EH (cell line): Measurements from ENCODE around the gene MAPK8IP2.
A peak's percentile ranks its signal among the peaks of the same experiment; 100 is the strongest.
"Not testable (repeated sequence)": the region's sequence is repeated elsewhere in the genome, so short reads cannot be mapped to it uniquely, and the experiment has no call there.

Experiments
- DNase-seq: peaks from one replicate; pipeline ENCODE4 v3.0.0-alpha.2; 2015; ENCODE audit warnings: low read depth

MAPK8IP2 gene

GRCh38 chr22:50599816-50600455 is 657 bp upstream of the MAPK8IP2 start:
- peak; percentile 41 for DNase-seq

DNA sequence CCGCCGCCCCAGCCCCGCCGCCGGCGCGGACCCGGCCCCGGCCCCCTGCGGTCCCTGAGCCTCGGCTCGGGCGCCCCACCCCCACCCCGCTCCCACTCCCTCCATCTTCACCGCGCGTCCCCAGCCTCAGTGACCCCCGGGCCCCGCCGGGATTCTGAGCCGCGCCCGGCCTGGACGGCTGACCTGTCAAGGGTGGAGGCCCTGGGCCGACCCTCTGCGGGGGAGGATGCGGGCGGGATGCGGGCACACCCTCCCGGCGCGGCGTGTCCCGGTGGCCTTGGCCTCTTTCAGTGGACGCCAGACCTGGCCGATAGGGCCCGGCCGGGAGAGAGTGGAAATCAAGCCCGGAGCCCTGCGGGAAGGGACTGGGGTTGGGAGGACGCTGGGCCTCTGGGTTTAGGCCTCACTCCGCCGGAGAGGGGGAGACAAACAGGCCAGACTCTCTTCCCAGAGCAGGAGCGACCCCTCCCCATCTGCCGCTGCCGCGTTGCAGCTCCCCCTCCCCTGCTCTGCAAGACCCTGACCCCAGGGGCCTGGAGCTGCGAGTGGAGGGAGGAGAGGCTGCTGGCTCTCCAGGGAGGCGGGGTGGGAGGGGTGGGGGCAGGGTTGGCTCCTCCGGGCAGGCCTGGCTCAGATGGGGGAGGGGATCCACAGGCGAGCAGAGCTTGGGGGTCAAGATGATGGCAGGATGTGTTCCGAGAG is 525 bp downstream of the MAPK8IP2 start:
- no peak for DNase-seq

GRCh38 chr22:50601669-50602337 is 1.2 kb downstream of the MAPK8IP2 start:
- no peak for DNase-seq

DNA sequence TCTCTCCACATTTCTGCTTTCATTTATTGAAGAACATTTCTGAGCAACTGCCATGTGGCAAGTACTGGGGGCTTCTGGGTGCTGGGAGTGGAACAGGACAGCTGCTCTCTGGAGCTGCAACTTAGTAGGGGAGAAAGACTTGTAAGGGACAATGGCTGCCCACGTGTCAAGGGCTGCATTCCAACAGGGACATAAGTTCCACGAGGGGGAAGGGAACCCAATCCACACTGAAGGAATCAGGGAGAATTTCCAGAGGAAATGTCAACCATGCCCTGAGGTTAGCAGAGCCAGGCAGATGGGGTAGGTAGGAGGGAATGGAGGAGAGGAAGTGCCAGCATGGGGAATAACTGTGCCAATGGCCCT is 1.7 kb downstream of the MAPK8IP2 start:
- no peak for DNase-seq

DNA sequence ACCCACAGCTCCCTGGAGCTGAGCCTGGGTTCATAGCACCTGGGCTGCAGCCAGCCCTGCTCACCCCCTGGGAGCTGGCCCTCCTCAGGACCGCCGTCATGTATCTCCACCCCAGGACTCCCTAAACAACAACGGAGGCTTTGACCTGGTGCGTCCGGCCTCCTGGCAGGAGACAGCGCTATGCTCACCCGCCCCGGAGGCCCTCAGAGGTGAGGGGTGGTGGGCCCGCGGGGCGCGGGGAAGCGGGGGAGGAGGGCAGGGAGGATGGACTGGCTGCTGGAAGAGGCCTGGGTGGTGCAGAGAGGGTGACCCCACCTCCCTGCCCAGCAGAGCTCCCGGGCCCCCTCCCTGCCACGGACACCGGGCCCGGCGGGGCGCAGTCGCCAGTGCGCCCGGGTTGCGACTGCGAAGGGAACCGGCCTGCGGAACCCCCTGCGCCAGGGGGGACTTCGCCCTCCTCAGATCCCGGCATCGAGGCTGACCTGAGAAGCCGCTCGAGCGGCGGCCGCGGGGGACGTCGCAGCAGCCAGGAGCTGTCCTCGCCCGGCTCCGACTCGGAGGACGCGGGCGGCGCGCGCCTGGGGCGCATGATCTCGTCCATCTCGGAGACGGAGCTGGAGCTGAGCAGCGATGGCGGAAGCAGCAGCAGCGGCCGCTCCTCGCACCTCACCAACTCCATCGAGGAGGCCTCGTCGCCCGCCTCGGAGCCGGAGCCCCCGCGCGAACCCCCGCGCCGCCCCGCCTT is 3.1 kb downstream of the MAPK8IP2 start:
- DNase-seq, result no peak

- DNase-seq, result no peak
Observed at GRCh38 chr22:50604256-50605001, 3.8 kb downstream of the MAPK8IP2 start.

DNA sequence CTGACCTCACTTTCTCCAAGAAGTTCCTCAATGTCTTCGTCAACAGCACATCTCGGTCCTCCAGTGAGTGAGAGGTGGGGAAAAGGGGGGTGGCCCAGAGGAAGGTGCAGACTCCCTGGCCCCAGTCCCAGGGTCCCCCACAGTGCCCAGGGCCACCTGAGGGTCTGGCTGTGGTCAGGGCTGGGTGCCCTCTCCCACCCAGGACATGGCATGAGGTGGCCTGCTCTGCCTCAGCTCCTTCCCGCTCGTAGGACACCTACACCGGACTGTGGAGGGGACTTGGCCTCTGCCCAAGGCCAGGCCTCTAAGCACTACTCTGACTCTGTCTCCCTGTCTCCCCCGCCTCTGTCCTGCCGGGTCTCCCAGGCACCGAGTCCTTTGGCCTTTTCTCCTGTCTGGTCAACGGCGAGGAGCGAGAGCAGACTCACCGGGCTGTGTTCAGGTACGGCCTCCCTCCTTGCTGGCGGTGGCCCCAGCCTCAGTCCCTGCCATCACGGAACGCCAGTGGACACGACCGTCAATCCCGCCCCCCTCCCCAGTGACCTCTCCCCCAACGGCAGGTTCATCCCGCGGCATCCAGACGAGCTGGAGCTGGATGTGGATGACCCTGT is 4.5 kb downstream of the MAPK8IP2 start:
- DNase-seq, result no peak

GRCh38 chr22:50605613-50606074 is 5.1 kb downstream of the MAPK8IP2 start:
- DNase-seq, result no peak

DNA sequence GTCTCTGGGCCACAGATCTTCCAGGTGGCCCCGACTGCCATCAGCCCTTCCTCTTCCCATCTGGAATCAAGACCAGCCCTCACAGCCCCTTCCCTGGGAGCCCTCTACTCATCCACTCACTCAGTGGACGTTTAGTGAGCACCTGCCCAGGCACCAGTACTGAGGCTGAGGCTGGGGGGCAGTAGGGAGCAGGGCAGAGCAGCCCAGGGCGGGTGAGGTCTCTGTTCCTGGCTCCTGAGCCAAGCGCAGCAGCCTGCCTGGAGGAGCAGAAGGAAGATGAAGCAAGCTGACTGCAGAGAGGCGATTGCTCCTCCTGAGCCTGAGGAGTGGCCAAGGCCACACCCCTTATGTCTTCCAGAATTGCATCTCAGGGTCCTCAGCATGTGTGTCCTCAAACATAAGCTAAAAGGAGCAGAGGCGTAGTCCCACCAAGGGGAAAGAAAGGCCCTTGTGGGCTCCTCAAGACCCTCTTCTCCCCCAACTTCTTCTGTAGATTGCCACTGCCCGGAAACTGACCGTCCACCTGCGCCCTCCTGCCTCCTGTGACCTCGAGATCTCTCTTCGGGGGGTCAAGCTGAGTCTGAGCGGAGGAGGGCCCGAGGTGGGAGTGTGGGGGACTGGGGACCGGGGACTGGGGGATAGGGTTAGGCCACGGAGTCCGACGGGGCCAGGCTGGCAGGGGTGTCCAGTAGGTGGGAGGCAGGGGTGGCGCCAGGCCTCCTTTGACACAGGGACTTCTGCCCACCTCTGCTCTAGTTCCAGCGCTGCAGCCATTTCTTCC is 5.8 kb downstream of the MAPK8IP2 start:
- no peak for DNase-seq

DNA sequence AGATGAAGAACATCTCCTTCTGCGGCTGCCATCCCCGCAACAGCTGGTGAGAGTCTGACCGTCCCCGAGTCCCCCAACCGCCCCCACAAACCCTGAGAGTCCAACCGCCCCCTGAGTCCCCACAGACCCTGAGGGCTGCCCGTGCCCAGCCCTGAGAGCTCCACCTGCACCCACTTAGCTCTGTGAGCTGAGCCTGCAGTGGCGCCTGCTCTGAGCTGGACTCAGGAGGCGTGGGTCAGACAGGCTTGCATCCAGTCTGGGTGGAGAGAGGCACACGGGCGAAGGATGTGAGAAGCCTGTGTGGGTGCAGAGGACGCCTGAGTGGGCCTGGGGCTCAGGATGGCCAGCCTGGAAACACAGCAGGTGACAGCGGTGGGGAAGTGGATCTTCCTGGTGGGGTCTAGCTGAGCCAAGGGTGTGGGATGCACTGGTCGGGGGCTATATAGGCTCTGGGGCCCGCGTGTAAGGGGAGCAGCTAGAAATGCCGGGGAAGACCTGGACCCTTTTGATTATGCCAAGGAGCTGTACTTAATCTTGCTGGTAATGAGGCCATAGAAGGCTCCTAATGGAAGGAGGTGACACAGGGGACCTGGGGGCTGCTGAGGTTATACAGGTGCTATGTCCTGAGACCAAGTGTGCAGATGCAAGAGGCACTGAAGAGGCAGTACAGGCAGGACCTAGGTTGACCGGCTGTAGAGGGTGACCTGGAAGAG is 6.5 kb downstream of the MAPK8IP2 start:
- no peak for DNase-seq

GRCh38 chr22:50607659-50608020 is 7.0 kb downstream of the MAPK8IP2 start:
- no peak for DNase-seq

- not testable (repeated sequence) for DNase-seq
Observed at GRCh38 chr22:50608058-50608840, 7.7 kb downstream of the MAPK8IP2 start.

- DNase-seq, result no peak
Observed at GRCh38 chr22:50608996-50609395, 8.4 kb downstream of the MAPK8IP2 start.

GRCh38 chr22:50609599-50609998 is 9.0 kb downstream of the MAPK8IP2 start:
- no peak for DNase-seq

DNA sequence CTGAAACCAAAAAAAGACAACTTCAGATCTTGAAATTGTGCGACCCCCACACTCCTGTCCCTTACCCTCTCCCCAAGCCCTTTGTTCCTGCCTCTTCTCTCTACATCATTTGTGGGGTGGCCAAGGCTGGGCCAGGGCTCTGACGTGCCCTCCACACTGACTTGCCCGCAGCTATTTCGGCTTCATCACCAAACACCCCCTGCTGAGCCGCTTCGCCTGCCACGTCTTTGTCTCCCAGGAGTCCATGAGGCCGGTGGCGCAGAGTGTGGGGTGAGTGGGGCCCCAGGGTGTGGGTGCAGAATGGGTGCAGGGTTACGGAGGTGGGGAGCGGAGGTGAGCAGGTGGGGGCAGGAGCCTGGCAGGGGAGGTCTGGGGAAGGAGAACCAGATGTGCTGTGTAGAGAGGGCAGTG is 9.5 kb downstream of the MAPK8IP2 start:
- no peak for DNase-seq

GRCh38 chr22:50610581-50610980 is 10.0 kb downstream of the MAPK8IP2 start:
- no peak for DNase-seq

DNA sequence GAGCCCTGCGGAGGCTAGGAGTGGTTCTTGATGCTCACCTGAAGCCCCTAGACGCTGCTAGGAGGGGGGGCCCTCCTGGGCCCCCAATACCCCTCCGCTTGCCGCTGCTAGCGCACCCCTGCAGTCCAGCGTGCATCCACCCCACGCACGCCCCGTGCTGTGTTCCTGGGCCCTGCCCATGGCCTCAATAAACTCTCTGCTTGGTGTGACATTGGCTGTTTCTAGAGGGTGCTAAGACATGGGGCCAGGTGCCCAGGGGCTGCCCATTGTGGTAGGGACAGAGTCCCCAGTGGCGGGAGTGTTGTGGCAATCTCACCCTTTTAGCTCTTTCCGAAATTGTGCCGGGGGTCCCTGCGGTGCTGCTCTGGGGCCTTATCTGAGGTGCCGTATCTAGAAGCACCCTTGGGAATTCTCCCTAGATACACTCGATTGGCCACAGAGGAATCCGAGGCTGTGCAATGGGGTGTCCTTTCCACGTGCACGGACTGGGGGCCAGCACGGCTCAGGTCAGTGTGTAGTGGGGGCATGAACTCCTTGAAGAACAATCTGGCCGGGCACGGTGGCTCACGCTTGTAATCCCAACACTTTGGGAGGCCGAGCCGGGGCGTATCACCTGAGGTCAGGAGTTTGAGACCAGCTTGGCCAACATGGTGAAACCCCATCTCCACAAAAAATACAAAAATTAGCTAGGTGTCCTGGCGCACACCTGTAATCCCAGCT is 10.9 kb downstream of the MAPK8IP2 start:
- no peak for DNase-seq

GRCh38 chr22:50612168-50612527 is 11.6 kb downstream of the MAPK8IP2 start:
- no peak for DNase-seq
